ENCODE data around the gene C17orf75.

DNA sequence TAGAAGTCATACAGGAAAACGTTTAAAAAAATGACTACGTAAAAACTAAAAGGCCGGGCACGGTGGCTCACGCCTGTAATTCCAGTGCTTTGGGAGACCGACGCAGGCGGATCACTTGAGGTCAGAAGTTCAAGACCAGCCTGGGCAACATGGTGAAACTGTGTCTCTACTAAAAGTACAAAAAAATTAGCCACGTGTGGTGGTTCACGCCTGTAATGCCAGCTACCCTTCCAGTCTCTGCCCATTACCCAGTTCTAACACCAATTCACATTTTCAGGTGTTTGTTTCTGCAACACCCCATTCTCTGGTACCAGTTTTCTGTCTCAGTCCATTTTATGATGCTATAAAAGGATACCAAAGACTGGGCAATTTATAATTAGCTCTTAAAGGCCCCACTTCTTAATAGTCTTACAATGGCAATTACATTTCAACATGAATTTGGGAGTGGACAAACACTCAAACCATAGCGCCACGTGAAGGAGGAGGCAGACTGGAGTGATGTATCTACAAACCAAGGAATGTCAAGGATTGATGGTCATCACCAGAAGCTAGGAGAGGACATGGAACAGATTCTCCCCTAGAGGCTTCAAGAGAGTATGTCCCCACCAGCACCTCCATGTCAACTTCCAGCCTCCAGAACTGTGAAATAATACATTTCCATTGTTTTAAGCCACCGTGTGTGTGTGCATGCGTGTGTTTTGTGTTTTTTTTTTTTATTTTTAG lies 791 bp upstream of the C17orf75 start:
- TF ChIP-seq POLR2A (IDR thresholded peaks at IDR 0.05) (no peak), POLR2AphosphoS5 (IDR thresholded peaks at IDR 0.05) (no peak)
- TF ChIP-seq, protein P1, sequence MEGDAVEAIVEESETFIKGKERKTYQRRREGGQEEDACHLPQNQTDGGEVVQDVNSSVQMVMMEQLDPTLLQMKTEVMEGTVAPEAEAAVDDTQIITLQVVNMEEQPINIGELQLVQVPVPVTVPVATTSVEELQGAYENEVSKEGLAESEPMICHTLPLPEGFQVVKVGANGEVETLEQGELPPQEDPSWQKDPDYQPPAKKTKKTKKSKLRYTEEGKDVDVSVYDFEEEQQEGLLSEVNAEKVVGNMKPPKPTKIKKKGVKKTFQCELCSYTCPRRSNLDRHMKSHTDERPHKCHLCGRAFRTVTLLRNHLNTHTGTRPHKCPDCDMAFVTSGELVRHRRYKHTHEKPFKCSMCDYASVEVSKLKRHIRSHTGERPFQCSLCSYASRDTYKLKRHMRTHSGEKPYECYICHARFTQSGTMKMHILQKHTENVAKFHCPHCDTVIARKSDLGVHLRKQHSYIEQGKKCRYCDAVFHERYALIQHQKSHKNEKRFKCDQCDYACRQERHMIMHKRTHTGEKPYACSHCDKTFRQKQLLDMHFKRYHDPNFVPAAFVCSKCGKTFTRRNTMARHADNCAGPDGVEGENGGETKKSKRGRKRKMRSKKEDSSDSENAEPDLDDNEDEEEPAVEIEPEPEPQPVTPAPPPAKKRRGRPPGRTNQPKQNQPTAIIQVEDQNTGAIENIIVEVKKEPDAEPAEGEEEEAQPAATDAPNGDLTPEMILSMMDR (IDR thresholded peaks at IDR 0.05 in 8 of 11, conservative IDR thresholded peaks at IDR 0.05 in 3 of 11), result no peak

Measured in spleen (tissue), 7 donors.